ENCODE measurements around the gene MAGEB17. TPM values are rescaled to one million over a fixed set of nuclear protein-coding genes. Genes with fewer than 3 reads are reported as not detected.
A peak's percentile ranks its signal among the peaks of the same experiment; 100 is the strongest.

Gene MAGEB17, protein sequence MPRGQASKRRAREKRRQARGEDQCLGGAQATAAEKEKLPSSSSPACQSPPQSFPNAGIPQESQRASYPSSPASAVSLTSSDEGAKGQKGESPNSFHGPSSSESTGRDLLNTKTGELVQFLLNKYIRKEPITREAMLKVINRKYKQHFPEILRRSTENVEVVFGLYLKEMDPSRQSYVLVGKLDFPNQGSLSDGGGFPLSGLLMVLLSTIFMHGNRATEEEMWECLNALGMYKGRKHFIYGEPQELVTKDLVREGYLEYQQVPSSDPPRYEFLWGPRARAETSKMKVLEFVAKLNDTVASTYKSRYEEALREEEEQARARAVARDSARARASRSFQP
- 1 to 10 TPM in 1 of 2 donors, under 1 TPM in 1; 0.52 to 7.3 TPM for total RNA-seq

DNA sequence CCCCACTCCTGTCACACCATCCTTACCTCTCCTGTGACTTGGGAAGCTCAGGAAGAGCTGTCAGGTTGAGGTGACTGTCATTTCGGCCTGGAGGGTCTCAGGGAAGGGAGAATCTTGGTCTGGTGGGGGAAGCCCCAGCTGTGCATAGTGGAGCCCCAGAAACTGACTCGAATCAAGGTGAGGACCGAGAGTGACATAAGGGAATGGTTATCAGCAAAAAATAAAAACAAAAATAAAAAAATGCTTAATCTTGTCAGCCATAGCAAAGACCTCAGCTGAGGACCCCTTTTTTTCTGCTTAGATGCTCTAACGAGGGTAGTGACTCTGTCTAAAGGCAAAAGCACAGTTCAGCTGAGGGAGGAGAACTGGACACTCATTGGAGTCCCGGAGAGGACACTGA, at the start of gene MAGEB17:
Gene MAGEB17, plus strand, starts transcription at position 301 of the 400 bp plus-strand sequence. CDS start 2,902 bp downstream, outside the sequence.
- TF ChIP-seq, protein P1, sequence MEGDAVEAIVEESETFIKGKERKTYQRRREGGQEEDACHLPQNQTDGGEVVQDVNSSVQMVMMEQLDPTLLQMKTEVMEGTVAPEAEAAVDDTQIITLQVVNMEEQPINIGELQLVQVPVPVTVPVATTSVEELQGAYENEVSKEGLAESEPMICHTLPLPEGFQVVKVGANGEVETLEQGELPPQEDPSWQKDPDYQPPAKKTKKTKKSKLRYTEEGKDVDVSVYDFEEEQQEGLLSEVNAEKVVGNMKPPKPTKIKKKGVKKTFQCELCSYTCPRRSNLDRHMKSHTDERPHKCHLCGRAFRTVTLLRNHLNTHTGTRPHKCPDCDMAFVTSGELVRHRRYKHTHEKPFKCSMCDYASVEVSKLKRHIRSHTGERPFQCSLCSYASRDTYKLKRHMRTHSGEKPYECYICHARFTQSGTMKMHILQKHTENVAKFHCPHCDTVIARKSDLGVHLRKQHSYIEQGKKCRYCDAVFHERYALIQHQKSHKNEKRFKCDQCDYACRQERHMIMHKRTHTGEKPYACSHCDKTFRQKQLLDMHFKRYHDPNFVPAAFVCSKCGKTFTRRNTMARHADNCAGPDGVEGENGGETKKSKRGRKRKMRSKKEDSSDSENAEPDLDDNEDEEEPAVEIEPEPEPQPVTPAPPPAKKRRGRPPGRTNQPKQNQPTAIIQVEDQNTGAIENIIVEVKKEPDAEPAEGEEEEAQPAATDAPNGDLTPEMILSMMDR (IDR thresholded peaks at IDR 0.05) = no peak
- TF ChIP-seq POLR2A (IDR thresholded peaks at IDR 0.05) = no peak
- WGBS, 2 donors = 76 to 78% methylated on average over 5 of the region's 5 CpGs
- ATAC-seq = no peak
- Histone ChIP-seq H3K27me3 (no peaks in the 10 kb centered on the region), H3K4me1 (no peaks in the 10 kb centered on the region), H3K9me3 (no peaks in the 10 kb centered on the region), H3K36me3 (replicated peaks in 1 of 2; ENCODE audit: insufficient read depth in 1 of 2, low read depth in 2 of 2) (no peaks in the 10 kb centered on the region), H3K27ac (no peak within 1 kb of the TSS), H3K4me3 (no peak within 1 kb of the TSS)
- intact Hi-C loops (cut with DNase I) = no loop called here
- DNase-seq = no peak

DNA sequence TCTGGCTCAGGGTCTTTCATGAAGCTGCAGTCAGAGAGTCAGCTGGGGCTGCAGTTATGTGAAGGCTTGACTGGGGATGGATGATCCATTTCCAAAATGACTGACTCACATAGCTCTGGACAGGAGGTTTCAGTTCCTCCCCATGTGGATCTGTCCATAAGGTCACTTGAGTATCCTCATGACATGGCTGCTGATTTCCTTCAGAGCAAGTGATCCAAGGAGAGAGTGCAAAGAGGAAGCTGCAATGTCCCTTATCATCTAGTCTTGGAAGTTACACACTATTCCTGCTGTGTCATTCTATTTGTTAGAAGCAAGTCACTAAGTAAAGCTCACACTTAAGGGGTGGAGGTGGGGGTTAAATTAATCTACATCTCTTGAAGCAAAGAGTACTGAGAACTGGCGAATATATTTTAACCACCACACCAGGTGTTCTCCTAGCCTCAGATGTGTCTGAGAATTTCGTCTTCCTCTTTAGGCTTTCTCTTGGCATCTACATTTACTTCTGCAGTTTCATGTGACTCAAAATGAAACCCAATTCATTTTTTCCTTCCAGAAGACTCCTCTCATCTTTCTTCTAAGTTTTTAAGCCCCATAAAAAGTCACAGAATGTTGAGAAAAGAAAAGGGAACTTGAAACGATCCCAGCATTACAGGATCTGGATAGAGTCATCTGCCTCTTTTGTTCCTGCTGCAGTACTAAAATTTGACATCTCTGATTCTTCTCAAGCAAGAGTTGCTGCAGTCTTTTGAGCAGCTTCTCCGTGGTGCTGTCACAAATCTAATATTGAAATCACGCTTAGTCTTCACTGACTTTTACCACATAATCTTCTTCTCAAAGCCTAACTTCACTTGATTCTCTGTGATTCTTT, 47.7 kb upstream of the MAGEB17 start:
- WGBS, 2 donors = 70 to 83% methylated on average over 5 of the region's 5 CpGs
- Histone ChIP-seq H3K4me1 (peaks cover 5% of the 10 kb centered on the region), H3K27ac (no peak overlapping the region), H3K9me3 (no peaks in the 10 kb centered on the region), H3K4me3 (no peak overlapping the region), H3K27me3 (no peaks in the 10 kb centered on the region), H3K36me3 (replicated peaks in 1 of 2; ENCODE audit: insufficient read depth in 1 of 2, low read depth in 2 of 2) (no peaks in the 10 kb centered on the region)
- TF ChIP-seq POLR2A (IDR thresholded peaks at IDR 0.05) = no peak
- TF ChIP-seq, protein P1 (IDR thresholded peaks at IDR 0.05) = no peak
- DNase-seq (no peak), ATAC-seq (no peak)
- intact Hi-C loops (cut with DNase I) = no loop called here

DNA sequence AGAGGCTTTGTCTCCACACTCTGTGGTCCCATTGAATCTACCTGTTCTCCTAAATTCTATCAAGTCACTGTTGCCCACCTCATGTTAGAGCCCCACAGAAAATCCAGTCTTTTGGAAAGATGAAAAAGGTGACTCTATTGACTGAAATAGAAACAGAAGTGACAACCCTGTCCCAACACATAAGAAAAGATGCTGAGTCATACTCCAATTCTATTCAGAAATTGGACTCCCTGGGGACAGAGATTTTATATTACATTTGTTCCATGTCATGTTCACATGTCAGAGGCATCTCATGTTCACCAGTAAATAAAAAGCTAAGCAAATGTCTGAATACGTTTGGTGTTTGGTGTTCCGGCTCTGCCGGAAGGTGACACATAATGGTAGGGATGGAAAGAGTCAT, 46.9 kb upstream of the MAGEB17 start:
- no peaks in the 10 kb centered on the region for H3K9me3 ChIP-seq
- ATAC-seq (no peak), DNase-seq (no peak)
- no peak for TF ChIP-seq POLR2A (IDR thresholded peaks at IDR 0.05)
- TF ChIP-seq, protein P1 (IDR thresholded peaks at IDR 0.05) = no peak
- 90 to 91% methylated on average over 3 of the region's 3 CpGs for WGBS, 2 donors
- intact Hi-C loops (cut with DNase I) = no loop called here
- no peak overlapping the region for H3K27ac ChIP-seq
- H3K36me3 ChIP-seq (replicated peaks in 1 of 2; ENCODE audit: insufficient read depth in 1 of 2, low read depth in 2 of 2) = no peaks in the 10 kb centered on the region
- no peaks in the 10 kb centered on the region for H3K27me3 ChIP-seq
- H3K4me3 ChIP-seq = no peak overlapping the region
- H3K4me1 ChIP-seq = peaks cover 5% of the 10 kb centered on the region

DNA sequence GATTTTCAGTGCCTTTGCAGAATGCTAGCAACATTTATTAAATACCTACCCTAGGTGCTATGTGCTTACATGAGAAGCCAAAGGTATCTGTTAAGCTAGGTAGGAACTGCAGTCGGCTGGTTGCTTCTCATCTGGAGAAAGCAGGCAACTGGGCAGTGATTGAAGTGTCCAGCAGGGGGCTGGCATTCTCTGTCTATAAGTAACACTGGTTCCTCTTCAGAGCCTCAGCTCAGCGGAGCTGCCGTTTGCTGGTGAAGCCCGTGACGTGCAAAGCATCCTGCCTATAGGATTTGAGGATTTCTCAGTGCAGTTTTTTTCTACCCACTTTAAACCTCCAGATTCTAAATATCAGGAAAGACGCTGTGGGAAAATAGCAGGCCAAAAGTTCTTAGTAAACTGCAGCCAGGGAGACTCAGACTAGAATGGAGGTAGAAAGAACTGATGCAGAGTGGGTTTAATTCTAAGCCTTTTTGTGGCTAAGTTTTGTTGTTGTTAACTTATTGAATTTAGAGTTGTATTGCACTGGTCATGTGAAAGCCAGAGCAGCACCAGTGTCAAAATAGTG, 44.0 kb upstream of the MAGEB17 start, which contains the start of gene GRPR:
Gene GRPR, plus strand, starts transcription at position 344 of the 565 bp plus-strand sequence. CDS start 389 bp downstream, outside the sequence.
- intact Hi-C loops (cut with DNase I) = no loop called here
- Histone ChIP-seq H3K9me3 (no peaks in the 10 kb centered on the region), H3K36me3 (replicated peaks in 1 of 2; ENCODE audit: insufficient read depth in 1 of 2, low read depth in 2 of 2) (no peaks in the 10 kb centered on the region), H3K4me1 (peaks cover 5% of the 10 kb centered on the region), H3K4me3 (no peak within 1 kb of the TSS), H3K27ac (peak within 1 kb of the TSS; percentile 46 to 86 (median 78)), H3K27me3 (no peaks in the 10 kb centered on the region)
- DNase-seq = peak; percentile 89 to 96 (median 92)
- 0 to 4% methylated on average over 6 of the region's 6 CpGs for WGBS, 2 donors
- TF ChIP-seq, protein P1 (IDR thresholded peaks at IDR 0.05) = peak; percentile 43 to 87 (median 63)
- peak in 2 of 3 donors; percentile 70 to 73 for TF ChIP-seq POLR2A (IDR thresholded peaks at IDR 0.05)
- ATAC-seq = peak; percentile 90
